GM21786 (cell line): ENCODE results near the gene HLA-E.
"Not testable (repeated sequence)": the region's sequence is repeated elsewhere in the genome, so short reads cannot be mapped to it uniquely, and the experiment has no call there.

Experiments used
- ATAC-seq: cut with Tn5 transposase; IDR thresholded peaks from one replicate; pipeline ENCODE4 v1.9.1; 2021; ENCODE audit not compliant: unreplicated experiment

HLA-E gene

DNA sequence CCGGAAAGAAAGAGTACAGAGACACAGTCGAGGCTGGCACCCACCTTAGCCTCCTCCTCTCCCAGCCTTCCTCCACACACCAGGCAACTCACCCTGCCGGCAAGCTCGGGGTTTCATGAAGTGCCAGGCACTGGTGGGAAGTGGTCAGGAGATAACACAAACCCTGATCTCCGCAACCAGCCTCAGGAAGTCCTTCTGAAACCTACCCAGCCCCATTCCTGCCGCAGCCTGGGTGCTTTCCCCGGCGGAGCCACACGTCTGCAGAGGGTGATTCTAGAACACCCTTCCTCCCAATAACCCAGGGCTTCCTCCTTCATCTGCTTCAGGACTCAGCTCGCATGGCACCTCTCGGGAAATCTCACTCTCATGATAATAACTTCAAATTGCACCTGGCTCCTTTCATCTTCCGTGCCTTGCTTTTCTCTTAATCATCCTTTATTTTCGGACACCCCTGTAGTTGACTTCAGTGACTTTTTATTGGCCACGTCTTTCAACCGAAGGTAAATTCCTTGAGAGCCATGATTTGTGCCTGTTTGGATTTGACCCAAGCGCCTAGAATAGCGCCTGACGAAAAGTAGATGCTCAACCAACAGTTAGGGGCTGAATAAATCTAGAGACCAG lies 8.7 kb upstream of the HLA-E start:
- no peak for ATAC-seq

DNA sequence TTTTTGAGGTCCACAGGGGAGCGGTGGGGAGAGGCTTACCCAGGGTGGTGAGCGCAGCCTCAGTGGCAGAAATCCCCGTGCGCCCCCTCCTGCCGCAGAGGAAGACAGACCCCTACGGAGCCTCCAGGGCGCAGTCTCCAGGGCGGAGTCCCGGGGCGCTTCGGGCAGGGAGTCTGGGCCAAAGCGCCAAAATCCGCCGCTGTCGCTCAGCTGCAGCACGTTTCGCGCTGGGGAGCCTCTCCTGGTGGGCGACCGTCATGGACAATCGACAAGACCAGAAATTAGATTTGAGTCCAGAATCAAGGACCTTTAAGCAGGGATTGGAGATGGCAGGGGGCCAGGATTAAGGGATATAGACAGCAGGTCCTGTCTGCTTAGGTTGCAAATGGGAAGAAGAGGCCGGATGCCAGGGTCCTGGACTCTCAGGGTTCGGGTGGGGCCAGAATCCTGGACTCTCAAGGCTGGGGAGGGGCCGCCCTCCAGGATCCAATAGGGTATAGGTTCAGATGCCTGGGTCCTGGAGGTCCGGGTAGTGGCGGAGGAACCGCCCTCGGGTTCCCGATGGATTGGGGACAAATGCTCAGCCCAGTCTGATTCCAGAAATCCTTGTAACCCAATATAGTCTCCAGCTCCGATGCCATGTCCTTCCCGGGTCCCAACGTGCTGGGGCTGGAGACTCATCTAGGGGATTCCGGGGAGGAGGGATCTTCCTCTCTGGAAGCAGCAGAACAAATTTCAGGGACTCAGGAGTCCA lies 7.9 kb upstream of the HLA-E start:
- no peak for ATAC-seq

DNA sequence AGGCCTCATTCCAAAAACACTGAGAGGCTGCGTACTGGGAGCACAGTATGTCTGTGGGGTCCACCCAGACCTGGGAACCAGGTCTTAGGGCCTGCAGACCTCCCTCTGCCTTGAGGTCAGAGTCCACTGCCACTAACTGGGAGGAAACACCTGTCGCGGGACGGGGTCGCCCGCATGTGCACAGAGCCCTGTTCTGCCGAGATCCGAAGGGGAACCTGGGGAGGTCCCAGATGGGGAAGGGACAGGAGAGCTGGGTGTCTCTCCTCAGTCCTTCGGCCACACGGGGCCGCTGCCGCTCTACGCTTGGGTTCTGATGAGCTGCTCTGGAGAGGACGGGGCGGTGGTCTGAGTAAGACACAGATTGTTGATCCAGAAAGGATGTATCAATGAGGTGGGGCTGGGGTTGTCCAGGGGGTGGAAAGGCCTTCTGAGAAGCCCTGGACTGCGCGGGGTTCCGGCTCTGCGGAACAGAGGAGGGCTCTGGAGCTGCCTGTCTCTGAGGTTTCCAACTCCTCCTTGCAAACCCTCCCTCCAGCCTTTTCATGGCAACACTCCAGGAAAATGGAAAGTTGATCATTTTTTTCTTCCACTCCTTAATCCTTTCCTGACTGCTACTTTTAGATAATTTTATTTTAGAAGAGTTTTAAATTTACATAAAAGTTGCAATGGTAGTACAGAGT lies 7.2 kb upstream of the HLA-E start:
- ATAC-seq, result not testable (repeated sequence)

DNA sequence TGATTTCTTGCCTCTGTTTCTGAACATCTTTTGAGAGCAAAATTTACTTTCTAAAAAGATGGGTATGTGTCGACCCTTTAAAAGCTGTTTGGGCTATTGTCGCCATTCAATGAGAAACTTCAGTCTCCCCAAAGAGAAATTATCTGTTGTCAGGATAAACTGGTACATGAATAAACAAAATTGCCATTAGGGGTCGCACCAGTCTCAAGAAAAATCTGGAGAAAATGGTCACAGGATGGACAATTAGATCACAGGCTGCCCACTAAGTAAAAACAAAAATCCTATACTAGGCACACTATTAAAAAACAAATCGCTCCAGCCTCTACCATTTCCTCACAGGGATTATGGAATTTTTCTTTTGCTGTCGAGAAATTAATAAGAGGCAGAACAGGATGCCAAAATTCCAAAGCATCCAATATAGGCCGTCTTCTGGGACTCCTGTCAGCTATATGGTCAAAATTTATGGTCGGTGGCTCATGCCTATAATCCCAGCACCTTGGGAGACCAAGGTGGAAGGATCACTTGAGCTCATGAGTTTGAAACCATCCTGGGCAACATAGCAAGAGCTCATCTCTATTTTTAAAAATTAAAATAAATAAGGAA lies 5.5 kb upstream of the HLA-E start:
- no peak for ATAC-seq

DNA sequence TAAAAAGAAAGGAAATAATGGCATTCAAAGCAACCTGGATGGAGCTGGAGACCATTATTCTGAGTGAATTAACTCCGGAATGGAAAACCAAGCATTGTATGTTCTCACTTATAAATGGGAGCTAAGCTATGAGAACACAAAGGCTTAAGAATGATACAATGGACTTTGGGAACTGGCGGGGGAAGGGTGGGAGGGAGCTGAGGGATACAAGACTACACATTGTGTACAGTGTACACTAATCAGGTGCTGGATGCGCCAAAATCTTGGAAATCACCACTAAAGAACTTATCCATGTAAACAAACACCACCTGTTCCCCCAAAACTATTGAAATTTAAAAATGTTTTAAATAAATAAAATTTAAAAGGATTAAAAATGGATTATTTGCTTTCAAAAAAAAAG lies 4.1 kb upstream of the HLA-E start:
- no peak for ATAC-seq

DNA sequence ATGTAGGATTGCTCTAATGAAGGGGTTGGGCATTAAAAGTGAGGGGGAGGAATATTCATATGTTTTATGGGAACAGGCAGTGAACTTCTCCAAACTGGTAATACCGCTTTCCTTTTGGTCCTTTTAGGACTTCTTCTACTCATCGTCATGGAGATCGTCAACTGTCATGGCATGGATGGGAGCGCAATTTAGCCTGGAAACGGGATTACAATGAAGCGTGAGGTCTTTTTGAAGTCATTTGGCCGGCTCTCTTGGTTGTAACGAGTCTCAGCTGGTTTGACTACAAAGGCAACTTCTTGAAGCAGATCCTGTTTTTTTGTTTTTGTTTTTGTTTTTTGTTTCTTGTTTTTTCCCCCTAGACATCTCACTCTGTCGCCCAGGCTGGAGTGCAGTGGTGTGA lies 1.4 kb upstream of the HLA-E start:
- no peak for ATAC-seq

DNA sequence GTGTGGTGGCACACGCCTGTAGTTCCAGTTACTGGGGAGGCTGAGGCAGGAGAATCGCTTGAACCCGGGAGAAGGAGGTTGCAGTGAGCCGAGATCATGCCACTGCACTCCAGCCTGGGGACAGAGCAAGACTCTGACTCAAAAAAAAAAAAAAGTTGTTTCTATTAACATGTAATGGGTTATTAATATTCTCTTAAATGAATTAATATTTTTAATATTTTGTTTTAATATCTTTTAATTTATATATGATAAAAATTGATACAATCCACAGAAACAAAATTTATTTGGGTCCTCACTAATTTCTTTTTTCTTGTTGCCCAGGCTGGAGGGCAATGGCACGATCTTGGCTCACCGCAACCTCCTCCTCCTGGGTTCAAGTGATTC lies 620 bp upstream of the HLA-E start:
- not testable (repeated sequence) for ATAC-seq

DNA sequence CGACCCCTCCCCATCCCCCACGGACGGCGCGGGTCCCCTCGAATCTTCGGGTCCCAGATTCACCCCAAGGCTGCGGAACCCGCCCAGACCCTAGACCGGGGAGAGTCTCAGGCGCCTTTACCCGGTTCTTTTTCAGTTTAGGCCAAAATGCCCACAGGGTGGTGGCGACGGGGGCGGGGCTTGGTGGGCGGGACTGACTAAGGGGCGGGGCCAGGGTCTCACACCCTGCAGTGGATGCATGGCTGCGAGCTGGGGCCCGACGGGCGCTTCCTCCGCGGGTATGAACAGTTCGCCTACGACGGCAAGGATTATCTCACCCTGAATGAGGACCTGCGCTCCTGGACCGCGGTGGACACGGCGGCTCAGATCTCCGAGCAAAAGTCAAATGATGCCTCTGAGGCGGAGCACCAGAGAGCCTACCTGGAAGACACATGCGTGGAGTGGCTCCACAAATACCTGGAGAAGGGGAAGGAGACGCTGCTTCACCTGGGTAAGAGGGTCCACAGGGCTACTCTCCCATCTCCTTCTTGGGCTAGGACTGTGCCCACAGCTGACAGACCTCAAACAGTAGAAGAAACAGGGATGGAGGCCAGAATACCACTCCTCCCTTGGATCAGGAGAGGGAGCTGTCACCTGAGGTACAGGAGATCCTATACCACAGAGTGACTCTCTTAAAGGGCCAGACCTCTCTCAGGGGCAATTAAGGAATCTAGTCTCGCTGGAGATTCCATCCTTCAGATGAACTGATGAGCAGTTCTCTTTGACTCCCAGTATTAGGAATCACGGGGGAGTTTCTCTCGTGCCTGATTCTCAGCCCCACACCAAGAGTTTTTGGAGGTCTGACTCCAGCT lies 942 bp downstream of the HLA-E start:
- ATAC-seq, result peak; percentile 16

DNA sequence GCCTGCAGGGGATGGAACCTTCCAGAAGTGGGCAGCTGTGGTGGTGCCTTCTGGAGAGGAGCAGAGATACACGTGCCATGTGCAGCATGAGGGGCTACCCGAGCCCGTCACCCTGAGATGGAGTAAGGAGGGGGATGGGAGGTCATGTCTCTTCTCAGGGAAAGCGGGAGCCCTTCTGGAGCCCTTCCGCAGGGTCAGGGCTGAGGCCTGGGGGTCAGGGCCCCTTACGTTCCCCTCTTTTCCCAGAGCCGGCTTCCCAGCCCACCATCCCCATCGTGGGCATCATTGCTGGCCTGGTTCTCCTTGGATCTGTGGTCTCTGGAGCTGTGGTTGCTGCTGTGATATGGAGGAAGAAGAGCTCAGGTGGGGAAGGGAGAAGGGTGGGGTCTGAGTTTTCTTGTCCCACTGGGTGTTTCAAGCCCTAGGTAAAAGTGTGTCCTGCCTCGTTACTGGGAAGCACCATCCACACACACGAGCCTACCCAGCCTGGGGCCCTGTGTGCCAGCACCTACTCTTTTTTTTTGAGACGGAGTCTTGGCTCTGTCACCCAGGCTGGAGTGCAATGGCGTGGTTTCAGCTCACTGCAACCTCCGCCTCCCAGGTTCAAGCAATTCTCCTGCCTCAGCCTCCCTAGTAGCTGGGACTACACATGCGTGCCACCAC lies 2.1 kb downstream of the HLA-E start:
- ATAC-seq, result not testable (repeated sequence)

DNA sequence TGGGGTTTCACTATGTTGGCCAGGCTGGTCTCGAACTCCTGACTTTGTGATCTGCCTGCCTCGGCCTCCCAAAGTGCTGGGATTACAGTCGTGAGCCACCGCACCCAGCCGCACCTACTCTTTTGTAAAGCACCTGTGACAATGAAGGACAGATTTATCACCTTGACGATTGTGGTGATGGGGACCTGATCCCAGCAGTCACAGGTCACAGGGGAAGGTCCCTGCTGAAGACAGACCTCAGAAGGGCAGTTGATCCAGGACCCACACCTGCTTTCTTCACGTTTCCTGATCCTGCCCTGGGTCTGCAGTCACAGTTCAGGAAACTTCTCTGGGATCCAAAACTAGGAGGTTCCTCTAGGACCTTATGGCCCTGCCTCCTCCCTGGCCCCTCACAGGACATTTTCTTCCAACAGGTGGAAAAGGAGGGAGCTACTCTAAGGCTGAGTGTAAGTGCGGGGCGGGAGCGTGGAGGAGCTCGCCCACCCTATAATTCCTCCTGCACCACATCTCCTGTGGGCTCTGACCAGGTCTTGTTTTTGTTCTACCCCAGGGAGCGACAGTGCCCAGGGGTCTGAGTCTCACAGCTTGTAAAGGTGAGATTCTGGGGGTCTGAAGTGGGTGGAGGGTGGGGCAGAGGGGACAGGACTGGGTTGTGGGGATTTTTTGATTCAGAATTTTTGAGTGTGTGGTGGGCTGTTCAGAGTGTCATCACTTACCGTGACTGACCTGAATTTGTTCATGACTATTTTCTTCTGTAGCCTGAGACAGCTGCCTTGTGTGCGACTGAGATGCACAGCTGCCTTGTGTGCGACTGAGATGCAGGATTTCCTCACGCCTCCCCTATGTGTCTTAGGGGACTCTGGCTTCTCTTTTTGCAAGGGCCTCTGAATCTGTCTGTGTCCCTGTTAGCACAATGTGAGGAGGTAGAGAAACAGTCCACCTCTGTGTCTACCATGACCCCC lies 3.0 kb downstream of the HLA-E start:
- no peak for ATAC-seq

DNA sequence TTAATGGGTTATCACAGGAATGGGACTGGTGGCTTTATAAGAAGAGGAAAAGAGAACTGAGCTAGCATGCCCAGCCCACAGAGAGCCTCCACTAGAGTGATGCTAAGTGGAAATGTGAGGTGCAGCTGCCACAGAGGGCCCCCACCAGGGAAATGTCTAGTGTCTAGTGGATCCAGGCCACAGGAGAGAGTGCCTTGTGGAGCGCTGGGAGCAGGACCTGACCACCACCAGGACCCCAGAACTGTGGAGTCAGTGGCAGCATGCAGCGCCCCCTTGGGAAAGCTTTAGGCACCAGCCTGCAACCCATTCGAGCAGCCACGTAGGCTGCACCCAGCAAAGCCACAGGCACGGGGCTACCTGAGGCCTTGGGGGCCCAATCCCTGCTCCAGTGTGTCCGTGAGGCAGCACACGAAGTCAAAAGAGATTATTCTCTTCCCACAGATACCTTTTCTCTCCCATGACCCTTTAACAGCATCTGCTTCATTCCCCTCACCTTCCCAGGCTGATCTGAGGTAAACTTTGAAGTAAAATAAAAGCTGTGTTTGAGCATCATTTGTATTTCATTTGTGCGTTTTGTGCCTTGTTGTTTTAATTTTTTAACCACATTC lies 4.4 kb downstream of the HLA-E start:
- no peak for ATAC-seq

DNA sequence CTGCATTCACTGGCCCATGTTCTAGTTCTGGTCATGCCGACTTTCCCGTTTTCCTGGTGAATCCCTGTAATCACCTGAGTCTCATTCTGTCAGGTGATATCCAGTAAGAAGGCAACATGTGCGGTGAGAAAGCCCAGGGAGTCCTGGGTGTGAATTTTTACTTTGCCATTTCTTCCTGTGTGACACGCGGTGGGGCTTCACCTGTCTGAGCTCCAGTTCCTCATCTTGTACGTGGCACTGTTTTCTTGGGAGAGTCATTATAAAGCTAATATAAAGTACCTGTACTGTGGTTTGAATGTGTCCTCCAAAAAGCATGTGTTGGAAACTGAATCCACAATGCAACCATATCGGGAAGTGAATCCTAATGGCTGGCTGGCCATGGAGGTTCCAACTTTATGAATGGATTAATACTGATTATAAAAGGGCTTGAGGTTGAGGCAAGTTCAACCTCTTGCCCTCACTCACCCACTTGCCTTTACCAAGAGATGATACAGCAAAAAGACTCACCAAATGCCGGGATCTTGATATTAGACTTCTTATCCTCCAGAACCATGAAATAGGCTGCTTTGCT lies 5.1 kb downstream of the HLA-E start:
- no peak for ATAC-seq

DNA sequence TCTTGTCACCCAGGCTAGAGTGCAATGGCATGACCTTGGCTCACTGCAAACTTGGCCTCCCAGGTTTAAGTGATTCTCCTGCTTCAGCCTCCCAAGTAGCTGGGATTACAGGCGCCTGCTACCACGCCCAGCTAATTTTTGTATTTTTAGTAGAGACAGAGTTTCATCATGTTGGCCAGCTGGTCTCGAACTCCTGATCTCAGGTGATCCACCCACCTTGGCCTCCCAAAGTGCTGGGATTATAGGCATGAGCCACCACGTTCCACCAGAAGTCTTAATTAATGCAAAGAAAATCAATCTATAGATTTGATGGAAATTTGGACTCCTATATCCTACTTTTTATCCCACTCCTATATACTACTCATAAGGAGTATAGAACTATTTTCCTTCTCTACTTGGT lies 5.8 kb downstream of the HLA-E start:
- not testable (repeated sequence) for ATAC-seq

DNA sequence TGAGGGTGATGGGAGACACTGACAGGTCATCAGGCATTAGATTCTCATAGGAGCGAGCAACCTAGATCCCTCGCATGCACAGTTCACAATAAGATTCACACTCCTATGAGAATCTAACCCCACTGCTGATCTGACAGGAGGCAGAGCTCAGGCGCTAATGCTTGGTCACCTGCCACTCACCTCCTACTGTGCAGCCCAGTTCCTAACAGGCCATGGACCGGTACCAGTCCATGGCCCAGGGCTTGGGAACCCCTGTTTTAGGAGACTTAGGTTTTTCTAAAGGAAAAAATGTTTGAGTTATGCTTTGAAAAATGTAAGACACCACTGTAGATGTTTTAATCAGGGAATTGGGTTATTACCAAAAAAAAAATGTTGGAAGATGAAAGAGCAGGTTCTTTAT lies 6.7 kb downstream of the HLA-E start:
- no peak for ATAC-seq

DNA sequence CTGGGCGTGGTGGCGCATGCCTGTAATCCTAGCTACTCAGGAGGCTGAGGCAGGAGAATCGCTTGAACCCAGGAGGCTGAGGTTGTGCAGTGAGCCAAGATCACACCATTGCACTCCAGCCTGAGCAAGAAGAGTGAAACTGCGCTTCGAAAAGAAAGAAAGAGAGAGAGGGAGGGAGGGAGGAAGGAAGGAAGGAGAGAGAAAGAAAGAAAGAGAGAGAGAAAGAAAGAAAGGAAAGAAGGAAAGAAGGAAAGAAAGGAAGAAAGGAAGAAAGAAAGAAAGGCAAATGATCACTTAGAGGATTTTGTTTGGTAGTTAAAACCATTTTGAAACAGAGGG lies 7.9 kb downstream of the HLA-E start:
- ATAC-seq, result not testable (repeated sequence)

DNA sequence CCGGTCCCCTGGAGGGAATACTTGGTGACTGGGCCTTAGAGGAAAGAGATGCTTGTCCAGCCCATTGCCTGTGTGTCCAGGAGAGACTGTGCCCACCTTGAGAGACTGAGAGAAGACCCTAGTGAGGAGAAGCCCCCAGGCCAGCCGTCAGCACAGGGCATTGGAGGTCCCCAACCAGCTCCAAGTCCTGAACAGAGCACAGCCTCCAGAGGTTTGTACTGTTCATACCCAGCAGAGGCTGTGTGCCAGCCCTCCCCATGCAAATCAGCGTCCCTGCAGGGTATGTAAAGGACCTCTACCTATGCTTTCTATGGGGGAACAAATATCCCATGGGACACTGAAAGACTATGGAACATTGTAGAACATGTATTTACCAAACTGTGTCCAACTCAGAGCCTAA lies 8.4 kb downstream of the HLA-E start:
- no peak for ATAC-seq

DNA sequence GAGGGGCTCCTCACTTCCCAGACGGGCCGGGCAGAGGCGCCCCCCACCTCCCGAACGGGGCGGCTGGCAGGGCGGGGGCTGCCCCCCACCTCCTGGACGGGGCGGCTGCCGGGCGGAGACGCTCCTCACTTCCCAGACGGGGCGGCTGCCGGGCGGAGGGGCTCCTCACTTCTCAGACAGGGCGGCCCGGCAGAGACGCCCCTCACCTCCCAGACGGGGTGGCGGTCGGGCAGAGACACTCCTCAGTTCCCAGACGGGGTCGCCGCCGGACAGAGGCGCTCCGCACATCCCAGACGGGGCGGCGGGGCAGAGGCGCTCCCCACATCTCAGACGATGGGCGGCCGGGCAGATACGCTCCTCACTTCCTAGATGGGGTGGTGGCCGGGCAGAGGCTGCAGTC lies 9.4 kb downstream of the HLA-E start:
- ATAC-seq, result not testable (repeated sequence)
